Loucy (cell line): ENCODE results near the gene DDX10.

Experiments
- EZH2phosphoT487 ChIP-seq: fragments of 200-600 bp; IDR thresholded peaks from 2 replicates; pipeline ENCODE4 v1.6.1; 2018; ENCODE audit warnings: antibody characterized with exemption, mild to moderate bottlenecking, moderate library complexity, borderline replicate concordance
- TF ChIP-seq, protein P1 (sequence below): fragments of 200-600 bp; sonication (generic); conservative IDR thresholded peaks from 2 replicates; pipeline ENCODE4 v1.5.1; 2014; ENCODE audit warnings: mild to moderate bottlenecking, antibody characterized with exemption, low read length

DNA sequence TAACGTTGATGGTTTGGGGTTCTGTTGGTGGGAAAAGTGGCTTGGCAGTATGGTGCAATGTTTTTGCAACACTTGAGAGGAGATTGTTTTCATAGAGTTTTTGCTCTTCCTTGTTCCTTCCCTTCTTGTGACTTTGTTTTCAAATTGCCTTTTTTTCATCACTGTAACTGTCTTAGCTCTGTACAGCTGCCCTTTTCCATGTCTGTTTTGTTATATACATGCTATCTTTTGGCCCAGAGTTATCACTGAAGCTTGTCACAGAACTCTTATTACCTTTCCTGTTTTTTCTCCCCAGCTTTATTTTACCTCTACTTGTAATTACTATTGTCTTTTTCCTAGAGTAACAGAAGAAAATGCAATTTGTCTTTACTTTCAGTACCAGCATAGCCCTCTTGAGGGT is 154.1 kb downstream of the DDX10 start:
- TF ChIP-seq, protein P1, sequence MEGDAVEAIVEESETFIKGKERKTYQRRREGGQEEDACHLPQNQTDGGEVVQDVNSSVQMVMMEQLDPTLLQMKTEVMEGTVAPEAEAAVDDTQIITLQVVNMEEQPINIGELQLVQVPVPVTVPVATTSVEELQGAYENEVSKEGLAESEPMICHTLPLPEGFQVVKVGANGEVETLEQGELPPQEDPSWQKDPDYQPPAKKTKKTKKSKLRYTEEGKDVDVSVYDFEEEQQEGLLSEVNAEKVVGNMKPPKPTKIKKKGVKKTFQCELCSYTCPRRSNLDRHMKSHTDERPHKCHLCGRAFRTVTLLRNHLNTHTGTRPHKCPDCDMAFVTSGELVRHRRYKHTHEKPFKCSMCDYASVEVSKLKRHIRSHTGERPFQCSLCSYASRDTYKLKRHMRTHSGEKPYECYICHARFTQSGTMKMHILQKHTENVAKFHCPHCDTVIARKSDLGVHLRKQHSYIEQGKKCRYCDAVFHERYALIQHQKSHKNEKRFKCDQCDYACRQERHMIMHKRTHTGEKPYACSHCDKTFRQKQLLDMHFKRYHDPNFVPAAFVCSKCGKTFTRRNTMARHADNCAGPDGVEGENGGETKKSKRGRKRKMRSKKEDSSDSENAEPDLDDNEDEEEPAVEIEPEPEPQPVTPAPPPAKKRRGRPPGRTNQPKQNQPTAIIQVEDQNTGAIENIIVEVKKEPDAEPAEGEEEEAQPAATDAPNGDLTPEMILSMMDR = no peak
- TF ChIP-seq EZH2phosphoT487 = no peak
